Stimulated activated naive CD8-positive, alpha-beta T cell treated with anti-CD3 and anti-CD28 coated beads, Interleukin-15, Interleukin-2, amounts not matched to agents 100 U/mL and 50 U/mL, for 24 hours (primary cell): Measurements from ENCODE around the gene FER.
"Not testable (repeated sequence)": the region's sequence is repeated elsewhere in the genome, so short reads cannot be mapped to it uniquely, and the experiment has no call there.

Experiments used
- ATAC-seq: fragments of 150-1000 bp; cut with Tn5 transposase; one replicate; pipeline ENCODE4 v1.10.0; 2021
- DNase-seq: peaks from one replicate; pipeline ENCODE4 v3.0.0; 2021

The FER gene

GRCh38 chr5:108798513-108799265 lies 51.0 kb downstream of the FER start:
- DNase-seq (no peak), ATAC-seq (no peak)

- ATAC-seq (no peak), DNase-seq (no peak)
Measured at GRCh38 chr5:108801301-108801700, 53.6 kb downstream of the FER start.

- ATAC-seq: peak; percentile 66
- no peak for DNase-seq
Measured at GRCh38 chr5:108801776-108802175, 54.1 kb downstream of the FER start.

GRCh38 chr5:108810717-108811116 lies 63.0 kb downstream of the FER start:
- no peak for DNase-seq
- ATAC-seq: no peak

GRCh38 chr5:108813673-108814072 lies 66.0 kb downstream of the FER start:
- no peak for DNase-seq
- no peak for ATAC-seq

- ATAC-seq (no peak), DNase-seq (no peak)
Measured at GRCh38 chr5:108814551-108814950, 66.9 kb downstream of the FER start.

GRCh38 chr5:108818613-108819272 lies 71.0 kb downstream of the FER start:
- no peak for DNase-seq
- ATAC-seq: peak; percentile 96

GRCh38 chr5:108820983-108821382 lies 73.3 kb downstream of the FER start:
- ATAC-seq: no peak
- DNase-seq: no peak

GRCh38 chr5:108822211-108822947 lies 74.7 kb downstream of the FER start:
- ATAC-seq (no peak), DNase-seq (no peak)

GRCh38 chr5:108827131-108827530 lies 79.4 kb downstream of the FER start:
- no peak for DNase-seq

GRCh38 chr5:108830705-108831276 lies 83.1 kb downstream of the FER start:
- DNase-seq (no peak), ATAC-seq (no peak)

More at GRCh38 chr5:108827131-108827530, 79.4 kb downstream of the FER start:
- no peak for ATAC-seq

GRCh38 chr5:108836492-108836891 lies 88.8 kb downstream of the FER start:
- no peak for DNase-seq
- ATAC-seq: no peak

- not testable (repeated sequence) for DNase-seq, ATAC-seq
Measured at GRCh38 chr5:108842260-108842941, 94.7 kb downstream of the FER start.

GRCh38 chr5:108851129-108851528 lies 103.4 kb downstream of the FER start:
- not testable (repeated sequence) for DNase-seq, ATAC-seq

GRCh38 chr5:108857905-108858304 lies 110.2 kb downstream of the FER start:
- DNase-seq (no peak), ATAC-seq (no peak)

GRCh38 chr5:108858959-108859358 lies 111.3 kb downstream of the FER start:
- ATAC-seq: no peak
- DNase-seq: no peak

GRCh38 chr5:108862211-108862610 lies 114.5 kb downstream of the FER start:
- DNase-seq (no peak), ATAC-seq (no peak)

GRCh38 chr5:108866097-108866496 lies 118.4 kb downstream of the FER start:
- DNase-seq, ATAC-seq: not testable (repeated sequence)

- no peak for ATAC-seq
- DNase-seq: no peak
Measured at GRCh38 chr5:108867656-108868055, 120.0 kb downstream of the FER start.

GRCh38 chr5:108869066-108869465 lies 121.4 kb downstream of the FER start:
- ATAC-seq (no peak), DNase-seq (no peak)

- no peak for DNase-seq
- ATAC-seq: no peak
Measured at GRCh38 chr5:108876451-108876850, 128.8 kb downstream of the FER start.

- no peak for DNase-seq
- no peak for ATAC-seq
Measured at GRCh38 chr5:108878756-108879155, 131.1 kb downstream of the FER start.
